NT2/D1 (cell line): ENCODE measurements around the gene ARPP21.

Experiments used
- YY1 ChIP-seq: IDR thresholded peaks from 2 replicates; pipeline ENCODE4 v1.6.1; 2011; ENCODE audit not compliant: insufficient read length, insufficient read depth
- ZNF274 ChIP-seq: IDR thresholded peaks from 2 replicates; pipeline ENCODE4 v1.6.1; 2011; ENCODE audit warnings: mild to moderate bottlenecking, low read depth, low read length

GRCh38 chr3:35727179-35727578 is 87.9 kb downstream of the ARPP21 start:
- no peak for TF ChIP-seq YY1
- TF ChIP-seq ZNF274: no peak
